ENCODE results near the gene NT5DC3.

NT5DC3 gene

DNA sequence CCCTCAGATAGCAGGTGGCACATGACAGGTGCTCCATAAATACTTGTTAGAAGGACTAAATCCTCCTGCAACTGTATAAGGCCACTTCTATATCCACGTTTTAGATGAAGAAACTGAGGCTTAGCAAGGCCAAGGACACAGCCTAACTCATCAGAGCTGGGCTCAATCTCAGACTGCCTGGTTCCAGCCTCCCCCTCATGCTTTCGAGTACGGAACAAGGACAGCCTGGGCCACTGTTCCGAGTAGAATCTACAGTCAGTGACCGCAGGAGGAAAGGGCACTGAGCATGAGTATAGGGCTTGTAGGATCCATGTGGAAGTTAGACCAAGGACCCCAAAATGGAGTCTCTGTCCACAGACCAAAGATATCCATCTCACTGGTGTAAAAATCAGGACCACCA, 84.6 kb downstream of the NT5DC3 start:
- DNase-seq (ENCODE audit: low read depth in 1 of 2, low spot score in 1 of 2) = no peak

DNA sequence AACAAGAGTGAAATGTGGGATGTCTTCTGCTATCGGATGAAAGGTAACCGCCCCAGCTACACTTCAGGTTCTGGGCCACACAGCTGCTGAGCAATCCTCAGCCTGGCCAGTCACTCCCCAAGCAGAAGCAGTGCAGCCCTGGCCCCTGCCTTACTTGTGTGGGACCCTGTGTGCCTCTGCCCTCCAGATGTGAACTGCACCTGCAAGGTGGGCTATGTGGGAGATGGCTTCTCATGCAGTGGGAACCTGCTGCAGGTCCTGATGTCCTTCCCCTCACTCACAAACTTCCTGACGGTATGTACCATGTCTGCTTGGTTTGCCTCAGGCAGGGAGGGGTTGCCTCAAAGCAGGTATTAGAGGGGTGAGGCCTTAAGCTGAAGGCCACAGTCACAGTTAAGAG, 85.6 kb downstream of the NT5DC3 start:
- no peak for DNase-seq (ENCODE audit: low read depth in 1 of 2, low spot score in 1 of 2)

- no peak for DNase-seq (ENCODE audit: low read depth in 1 of 2, low spot score in 1 of 2)
These were observed 89.4 kb downstream of the NT5DC3 start for GRCh38 chr12:103751600-103751999.

DNA sequence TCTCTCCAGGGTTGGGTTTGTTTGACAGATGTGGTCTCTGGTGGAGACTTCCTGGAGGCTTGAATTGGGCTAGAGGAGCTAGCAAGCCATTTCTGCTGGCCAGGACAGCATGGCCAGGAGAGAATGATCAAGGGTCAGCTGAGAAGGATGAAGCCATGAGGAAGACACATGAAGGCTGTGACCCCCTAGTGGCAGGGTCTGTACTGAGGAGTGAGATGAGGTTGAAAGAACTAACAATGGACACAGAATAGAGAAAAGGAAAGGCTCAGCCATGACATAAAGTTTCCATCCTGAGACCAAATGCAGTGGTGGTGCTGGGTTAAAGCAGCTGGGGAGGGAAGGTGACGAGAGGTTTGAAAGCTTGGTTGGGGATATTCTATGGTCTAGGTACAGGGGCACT, 89.9 kb downstream of the NT5DC3 start:
- DNase-seq (ENCODE audit: low read depth in 1 of 2, low spot score in 1 of 2) = no peak

DNA sequence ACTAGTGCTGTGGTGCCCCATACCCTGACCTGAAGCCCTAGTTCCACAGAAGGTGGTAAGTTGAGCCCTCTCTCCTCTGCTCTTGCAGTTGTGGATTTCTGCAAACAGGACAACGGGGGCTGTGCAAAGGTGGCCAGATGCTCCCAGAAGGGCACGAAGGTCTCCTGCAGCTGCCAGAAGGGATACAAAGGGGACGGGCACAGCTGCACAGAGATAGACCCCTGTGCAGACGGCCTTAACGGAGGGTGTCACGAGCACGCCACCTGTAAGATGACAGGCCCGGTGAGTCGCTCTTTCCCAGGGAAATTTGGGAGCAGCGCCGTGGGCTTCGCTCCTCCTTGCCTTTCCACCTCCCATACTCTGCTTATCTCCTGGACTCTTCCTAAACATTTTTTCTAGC, 92.2 kb downstream of the NT5DC3 start:
- DNase-seq (ENCODE audit: low read depth in 1 of 2, low spot score in 1 of 2) = no peak

GRCh38 chr12:103748002-103748401, 93.0 kb downstream of the NT5DC3 start:
- DNase-seq (ENCODE audit: low read depth in 1 of 2, low spot score in 1 of 2) = no peak

DNA sequence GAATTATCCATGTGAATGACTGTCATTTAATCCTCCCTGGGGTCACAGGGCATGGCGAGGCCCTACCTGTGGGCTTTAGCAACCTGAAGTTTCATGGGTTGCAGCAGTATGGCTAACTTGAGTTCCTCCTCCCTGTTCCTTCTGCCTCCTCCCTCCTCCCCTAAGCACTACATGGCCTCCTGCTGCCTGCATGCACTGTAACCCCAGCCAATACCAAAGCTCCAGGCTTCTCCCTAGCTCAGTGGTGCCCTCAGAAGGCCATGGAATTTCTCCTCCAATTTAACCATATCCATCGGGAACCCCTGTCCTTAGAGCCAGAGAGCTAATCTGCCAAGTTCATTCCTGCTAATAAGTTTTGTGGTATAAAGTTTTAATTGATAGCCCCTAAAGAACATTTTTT, 95.1 kb downstream of the NT5DC3 start:
- no peak for DNase-seq (ENCODE audit: low read depth in 1 of 2, low spot score in 1 of 2)

- no peak for DNase-seq (ENCODE audit: low read depth in 1 of 2, low spot score in 1 of 2)
These were observed 97.2 kb downstream of the NT5DC3 start for GRCh38 chr12:103743788-103744187.

- DNase-seq (ENCODE audit: low read depth in 1 of 2, low spot score in 1 of 2) = no peak
These were observed 98.6 kb downstream of the NT5DC3 start for GRCh38 chr12:103742349-103742932.

DNA sequence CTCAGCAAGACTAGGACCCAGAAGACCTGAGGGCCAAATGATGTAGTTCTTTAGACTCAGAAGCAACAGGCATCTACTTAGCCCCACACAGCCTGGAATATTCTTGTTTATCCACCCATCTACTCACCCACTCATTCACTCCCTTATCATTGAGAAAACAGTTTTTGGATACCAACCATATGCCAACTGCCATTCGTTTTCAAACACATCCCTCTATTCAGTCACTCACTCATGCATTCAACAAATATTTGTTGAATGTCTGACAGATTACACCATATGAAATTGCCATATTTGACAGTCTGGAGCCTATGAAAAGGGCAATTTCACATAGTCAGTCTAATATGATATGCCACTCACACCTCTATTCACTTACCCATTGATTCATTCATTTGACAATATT, 103.2 kb downstream of the NT5DC3 start:
- no peak for DNase-seq (ENCODE audit: low read depth in 1 of 2, low spot score in 1 of 2)

GRCh38 chr12:103736572-103736971, 104.5 kb downstream of the NT5DC3 start:
- DNase-seq (ENCODE audit: low read depth in 1 of 2, low spot score in 1 of 2) = no peak

DNA sequence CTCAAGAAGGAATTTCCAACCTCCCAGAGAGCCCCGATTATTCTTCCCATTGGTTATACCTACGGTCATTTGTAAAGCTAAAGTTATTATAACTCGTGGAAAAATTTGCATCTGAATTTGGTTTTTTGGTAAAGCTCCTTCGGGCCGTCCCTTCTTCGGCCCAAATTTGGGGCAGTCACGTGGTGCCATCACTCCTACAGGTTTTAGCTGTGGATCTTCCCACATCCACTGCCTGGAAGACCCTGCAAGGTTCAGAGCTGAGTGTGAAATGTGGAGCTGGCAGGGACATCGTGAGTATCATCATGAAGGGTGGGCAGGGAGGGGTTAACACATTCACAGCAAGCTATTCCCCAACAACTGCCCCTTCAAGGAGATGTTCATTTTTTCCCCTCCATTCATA, 105.7 kb downstream of the NT5DC3 start:
- DNase-seq (ENCODE audit: low read depth in 1 of 2, low spot score in 1 of 2) = no peak

DNA sequence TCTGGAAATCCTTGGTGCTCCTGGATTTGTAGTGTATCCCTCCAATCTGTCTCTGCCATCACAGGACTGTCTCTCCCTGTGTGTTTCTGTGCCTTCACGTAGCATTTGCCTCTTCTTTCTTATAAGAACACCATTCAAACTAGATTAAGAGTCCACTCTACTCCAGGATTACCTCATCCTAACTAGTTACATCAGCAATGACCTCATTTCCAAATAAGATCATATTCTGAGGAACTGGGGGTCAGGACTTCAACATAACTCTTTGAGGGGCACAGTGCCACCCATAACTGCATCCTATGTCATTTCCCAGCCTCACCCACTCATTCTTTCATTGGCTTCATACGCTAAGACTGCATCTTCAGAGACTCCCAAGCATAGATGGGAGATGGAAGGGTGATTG, 106.2 kb downstream of the NT5DC3 start:
- DNase-seq (ENCODE audit: low read depth in 1 of 2, low spot score in 1 of 2) = no peak

- DNase-seq (ENCODE audit: low read depth in 1 of 2, low spot score in 1 of 2) = no peak
These were observed 109.5 kb downstream of the NT5DC3 start for GRCh38 chr12:103731539-103731938.

- no peak for DNase-seq (ENCODE audit: low read depth in 1 of 2, low spot score in 1 of 2)
These were observed 111.5 kb downstream of the NT5DC3 start for GRCh38 chr12:103729499-103729898.

- no peak for DNase-seq (ENCODE audit: low read depth in 1 of 2, low spot score in 1 of 2)
These were observed 112.7 kb downstream of the NT5DC3 start for GRCh38 chr12:103728323-103728722.

GRCh38 chr12:103727638-103728037, 113.4 kb downstream of the NT5DC3 start:
- no peak for DNase-seq (ENCODE audit: low read depth in 1 of 2, low spot score in 1 of 2)

DNA sequence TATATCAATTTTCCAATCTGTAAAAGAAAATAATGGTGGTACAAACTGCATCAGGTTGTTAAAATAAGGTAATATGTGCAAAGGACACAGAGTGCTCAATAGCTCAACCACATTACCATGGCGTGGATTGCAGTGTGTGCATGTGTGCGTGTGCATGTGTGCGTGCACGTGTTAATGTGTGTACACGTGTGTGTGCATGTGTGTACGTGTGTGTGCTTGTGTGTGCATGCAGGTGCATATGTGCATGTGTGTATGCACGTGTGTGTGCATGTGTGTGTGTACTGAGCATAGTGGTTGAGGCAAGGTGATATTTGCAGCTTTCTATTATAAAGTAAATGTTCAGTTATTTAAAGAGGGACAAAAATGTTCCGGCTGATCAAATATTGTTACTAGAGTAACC, 115.6 kb downstream of the NT5DC3 start:
- DNase-seq (ENCODE audit: low read depth in 1 of 2, low spot score in 1 of 2) = no peak

Measured in activated CD4-positive, alpha-beta T cell treated with anti-CD3 and anti-CD28 coated beads, Interleukin-2, amount 50 U/mL, for 24 hours (primary cell).